GM18909 (cell line): Measurements from ENCODE around the gene GPHN.

Experiments
- ATAC-seq: cut with Tn5 transposase; IDR thresholded peaks from one replicate; pipeline ENCODE4 v1.9.1; 2021; ENCODE audit warnings: mild to moderate bottlenecking; ENCODE audit not compliant: unreplicated experiment, poor library complexity

Gene GPHN

GRCh38 chr14:67187826-67188225, 679.9 kb downstream of the GPHN start:
- ATAC-seq, result no peak

GRCh38 chr14:67188326-67188725, 680.4 kb downstream of the GPHN start:
- ATAC-seq, result no peak

GRCh38 chr14:67191768-67192290, 683.9 kb downstream of the GPHN start:
- no peak for ATAC-seq

- no peak for ATAC-seq
Observed at GRCh38 chr14:67192366-67192765, 684.4 kb downstream of the GPHN start.

- ATAC-seq, result no peak
Observed at GRCh38 chr14:67195279-67195678, 687.3 kb downstream of the GPHN start.

GRCh38 chr14:67199016-67199415, 691.1 kb downstream of the GPHN start:
- no peak for ATAC-seq

GRCh38 chr14:67207810-67208209, 699.9 kb downstream of the GPHN start:
- no peak for ATAC-seq

GRCh38 chr14:67218126-67218525, 710.2 kb downstream of the GPHN start:
- ATAC-seq, result no peak

- ATAC-seq, result no peak
Observed at GRCh38 chr14:67221248-67221981, 713.5 kb downstream of the GPHN start.

- no peak for ATAC-seq
Observed at GRCh38 chr14:67221982-67222328, 714.0 kb downstream of the GPHN start.

GRCh38 chr14:67225523-67225922, 717.6 kb downstream of the GPHN start:
- ATAC-seq, result no peak

- ATAC-seq, result no peak
Observed at GRCh38 chr14:67228325-67228984, 720.5 kb downstream of the GPHN start.
